Hematopoietic multipotent progenitor cell treated with erythropoietin and hydrocortisone succinate and interleukin-3 and kit ligand, for 15 days (in vitro differentiated cells): ENCODE data around the gene SHANK1.
A peak's percentile ranks its signal among the peaks of the same experiment; 100 is the strongest.

Source experiments
- DNase-seq: peaks from one replicate; pipeline ENCODE4 v3.0.0-alpha.2; 2015; ENCODE audit warnings: low spot score

SHANK1 gene

GRCh38 chr19:50711805-50712204 lies 7.8 kb downstream of the SHANK1 start:
- no peak for DNase-seq

- no peak for DNase-seq
Measured at GRCh38 chr19:50711196-50711595, 8.4 kb downstream of the SHANK1 start.

GRCh38 chr19:50710612-50711011 lies 9.0 kb downstream of the SHANK1 start:
- DNase-seq = no peak

GRCh38 chr19:50710094-50710493 lies 9.5 kb downstream of the SHANK1 start:
- no peak for DNase-seq

- DNase-seq = no peak
Measured at GRCh38 chr19:50708179-50708879, 11.3 kb downstream of the SHANK1 start.

GRCh38 chr19:50706387-50706786 lies 13.2 kb downstream of the SHANK1 start:
- no peak for DNase-seq

- DNase-seq = peak; percentile 5
Measured at GRCh38 chr19:50705422-50706019, 14.1 kb downstream of the SHANK1 start.

- no peak for DNase-seq
Measured at GRCh38 chr19:50703915-50704796, 15.4 kb downstream of the SHANK1 start.

GRCh38 chr19:50702871-50703829 lies 16.5 kb downstream of the SHANK1 start:
- DNase-seq = no peak

- DNase-seq = no peak
Measured at GRCh38 chr19:50702158-50702870, 17.3 kb downstream of the SHANK1 start.

GRCh38 chr19:50701367-50701985 lies 18.1 kb downstream of the SHANK1 start:
- DNase-seq = no peak

GRCh38 chr19:50697414-50698124 lies 22.0 kb downstream of the SHANK1 start:
- no peak for DNase-seq

GRCh38 chr19:50696094-50696483 lies 23.5 kb downstream of the SHANK1 start:
- no peak for DNase-seq

GRCh38 chr19:50695251-50696093 lies 24.1 kb downstream of the SHANK1 start:
- no peak for DNase-seq

GRCh38 chr19:50694815-50695145 lies 24.8 kb downstream of the SHANK1 start:
- DNase-seq = no peak

- no peak for DNase-seq
Measured at GRCh38 chr19:50693064-50693975, 26.3 kb downstream of the SHANK1 start.

- no peak for DNase-seq
Measured at GRCh38 chr19:50690439-50690838, 29.2 kb downstream of the SHANK1 start.

GRCh38 chr19:50688766-50689165 lies 30.8 kb downstream of the SHANK1 start:
- no peak for DNase-seq
